HEK293T (cell line): Measurements from ENCODE around the gene POGZ.

ENCODE experiments used
- CTCF ChIA-PET: fragments of 350-600 bp; formaldehyde crosslinking; extraction: SDS; loops from one replicate; lab custom pipeline; 2021; ENCODE audit warnings: antibody characterized with exemption, inconsistent platforms; lab: Yijun Ruan, JAX
- POLR2A ChIA-PET: fragments of 350-600 bp; formaldehyde crosslinking; extraction: SDS; loops from one replicate; lab custom pipeline; 2020; ENCODE audit warnings: antibody characterized with exemption, inconsistent platforms; lab: Yijun Ruan, JAX
- DNase-seq: peaks from one replicate; pipeline ENCODE4 v3.0.0; 2012; ENCODE audit warnings: mixed read lengths; ENCODE audit errors: extremely low spot score
- ARNT ChIP-seq: fragments of 450-650 bp; IDR thresholded peaks from 2 replicates; pipeline ENCODE4 v1.6.1; 2017; ENCODE audit warnings: mild to moderate bottlenecking
- BHLHE40 ChIP-seq: fragments of 450-650 bp; IDR thresholded peaks from 2 replicates; pipeline ENCODE4 v1.6.1; 2016; ENCODE audit warnings: mild to moderate bottlenecking, moderate library complexity, borderline replicate concordance
- CTBP1 ChIP-seq: fragments of 450-650 bp; IDR thresholded peaks from 2 replicates; pipeline ENCODE4 v1.6.1; 2016; ENCODE audit warnings: borderline replicate concordance
- ELF4 ChIP-seq: fragments of 450-650 bp; IDR thresholded peaks from 2 replicates; pipeline ENCODE4 v1.6.1; 2017; ENCODE audit warnings: antibody characterized with exemption
- FOXA1 ChIP-seq: fragments of 450-650 bp; IDR thresholded peaks from 2 replicates; pipeline ENCODE4 v1.6.1; 2016; ENCODE audit warnings: mild to moderate bottlenecking
- FOXK2 ChIP-seq: fragments of 450-650 bp; IDR thresholded peaks from 2 replicates; pipeline ENCODE4 v1.6.1; 2016; ENCODE audit warnings: mild to moderate bottlenecking
- FOXM1 ChIP-seq: fragments of 450-650 bp; IDR thresholded peaks from 2 replicates; pipeline ENCODE4 v1.6.1; 2017; ENCODE audit warnings: mild to moderate bottlenecking, borderline replicate concordance
- HDGF ChIP-seq: fragments of 450-650 bp; IDR thresholded peaks from 2 replicates; pipeline ENCODE4 v1.6.1; 2017; ENCODE audit warnings: antibody characterized with exemption, borderline replicate concordance
- L3MBTL2 ChIP-seq: fragments of 450-650 bp; conservative IDR thresholded peaks from 2 replicates; pipeline ENCODE4 v1.6.1; 2016; ENCODE audit warnings: mild to moderate bottlenecking
- LEF1 ChIP-seq: fragments of 450-650 bp; IDR thresholded peaks from 2 replicates; pipeline ENCODE4 v1.6.1; 2017; ENCODE audit warnings: mild to moderate bottlenecking, borderline replicate concordance
- NFRKB ChIP-seq: fragments of 450-650 bp; IDR thresholded peaks from 2 replicates; pipeline ENCODE4 v1.6.1; 2016; ENCODE audit warnings: mild to moderate bottlenecking, moderate library complexity
- PKNOX1 ChIP-seq: fragments of 450-650 bp; IDR thresholded peaks from 2 replicates; pipeline ENCODE4 v1.6.1; 2016
- SP1 ChIP-seq: fragments of 450-650 bp; IDR thresholded peaks from 2 replicates; pipeline ENCODE4 v1.6.1; 2017
- SUZ12 ChIP-seq: fragments of 450-650 bp; IDR thresholded peaks from 2 replicates; pipeline ENCODE4 v1.6.1; 2016; ENCODE audit warnings: mild to moderate bottlenecking
- TARDBP ChIP-seq: fragments of 450-650 bp; IDR thresholded peaks from 2 replicates; pipeline ENCODE4 v1.6.1; 2016
- ZNF384 ChIP-seq: fragments of 450-650 bp; IDR thresholded peaks from 2 replicates; pipeline ENCODE4 v1.6.1; 2016

POGZ gene

GRCh38 chr1:151492120-151492519 lies 32.8 kb upstream of the POGZ start:
- POLR2A ChIA-PET: interaction anchor here (0.6 to 4.2 kb wide), 2 partner anchors 18 to 132 kb away, joined by 5 to 22 read pairs; partner anchors contain the start of gene CGN
- CTCF ChIA-PET: no interaction called here
- DNase-seq: no peak
- TF ChIP-seq SP1: no peak

- TF ChIP-seq CTBP1: no peak
- ChIA-PET CTCF (interaction anchor here (0.7 kb wide), 1 partner anchor 204 kb away, joined by 4 read pairs; no protein-coding TSS in a partner anchor), POLR2A (interaction anchor here (0.6 to 4.2 kb wide), 2 partner anchors 19 to 132 kb away, joined by 5 to 22 read pairs; partner anchors contain the start of gene CGN)
- DNase-seq: no peak
Observed at GRCh38 chr1:151491641-151492040, 32.3 kb upstream of the POGZ start.

- no peak for TF ChIP-seq CTBP1
- no peak for TF ChIP-seq ELF4
- TF ChIP-seq FOXA1: no peak
- no peak for TF ChIP-seq NFRKB
- TF ChIP-seq ZNF384: no peak
- no peak for TF ChIP-seq HDGF
- no peak for TF ChIP-seq SP1
- no peak for TF ChIP-seq PKNOX1
- no peak for TF ChIP-seq FOXK2
- TF ChIP-seq LEF1: no peak
- no peak for TF ChIP-seq L3MBTL2
- TF ChIP-seq SUZ12: no peak
- no peak for TF ChIP-seq BHLHE40
- CTCF ChIA-PET: no interaction called here
- no peak for DNase-seq
- POLR2A ChIA-PET: no interaction called here
Observed at GRCh38 chr1:151486557-151486956, 27.3 kb upstream of the POGZ start.

GRCh38 chr1:151485685-151486255 lies 26.5 kb upstream of the POGZ start:
- TF ChIP-seq FOXA1 (no peak), ZNF384 (no peak)
- ChIA-PET POLR2A (interaction anchor here (0.7 to 1.2 kb wide), 4 partner anchors 9 to 296 kb away, joined by 3 to 7 read pairs (median 3); partner anchors contain the start of genes CGN and VPS72), CTCF (interaction anchor here (1.5 kb wide), 1 partner anchor 11 kb away, joined by 5 read pairs; no protein-coding TSS in a partner anchor)
- DNase-seq: no peak

- TF ChIP-seq SUZ12: no peak
- no peak for TF ChIP-seq CTBP1
- no peak for TF ChIP-seq FOXM1
- TF ChIP-seq ARNT: no peak
- TF ChIP-seq ZNF384: no peak
- no peak for TF ChIP-seq SP1
- TF ChIP-seq LEF1: no peak
- no peak for TF ChIP-seq L3MBTL2
- ChIA-PET POLR2A (no interaction called here), CTCF (no interaction called here)
- no peak for DNase-seq
Observed at GRCh38 chr1:151482017-151482416, 22.7 kb upstream of the POGZ start.

- no peak for DNase-seq
- ChIA-PET POLR2A (interaction anchor here (1.0 kb wide), 1 partner anchor 32 kb away, joined by 3 read pairs; the partner anchor contains the start of gene CGN), CTCF (interaction anchor here (0.8 kb wide), 1 partner anchor 10 kb away, joined by 3 read pairs; no protein-coding TSS in a partner anchor)
- no peak for TF ChIP-seq TARDBP
- no peak for TF ChIP-seq ARNT
- no peak for TF ChIP-seq CTBP1
- TF ChIP-seq BHLHE40: no peak
- TF ChIP-seq ELF4: no peak
- TF ChIP-seq SUZ12: no peak
- no peak for TF ChIP-seq ZNF384
Observed at GRCh38 chr1:151479462-151479861, 20.2 kb upstream of the POGZ start.

- POLR2A ChIA-PET: interaction anchor here (0.5 to 1.0 kb wide), 2 partner anchors 32 to 34 kb away, joined by 3 read pairs; partner anchors contain the start of gene CGN
- CTCF ChIA-PET: interaction anchor here (0.8 to 1.2 kb wide), 2 partner anchors 10 to 14 kb away, joined by 3 read pairs; no protein-coding TSS in a partner anchor
- DNase-seq: no peak
- no peak for TF ChIP-seq NFRKB
- no peak for TF ChIP-seq FOXA1
- TF ChIP-seq HDGF: no peak
- TF ChIP-seq SP1: no peak
- no peak for TF ChIP-seq LEF1
Observed at GRCh38 chr1:151478923-151479322, 19.6 kb upstream of the POGZ start.

GRCh38 chr1:151478140-151478812 lies 19.0 kb upstream of the POGZ start:
- CTCF ChIA-PET: interaction anchor here (1.2 kb wide), 1 partner anchor 13 kb away, joined by 3 read pairs; no protein-coding TSS in a partner anchor
- POLR2A ChIA-PET: interaction anchor here (0.5 to 1.0 kb wide), 3 partner anchors 19 to 33 kb away, joined by 3 read pairs; partner anchors contain the start of genes CGN and POGZ

More at GRCh38 chr1:151478140-151478812, 19.0 kb upstream of the POGZ start:
- DNase-seq: no peak
- no peak for TF ChIP-seq TARDBP
- TF ChIP-seq SUZ12: no peak
- no peak for TF ChIP-seq HDGF
- no peak for TF ChIP-seq CTBP1
- TF ChIP-seq FOXK2: no peak
- no peak for TF ChIP-seq FOXM1
- TF ChIP-seq FOXA1: no peak
- no peak for TF ChIP-seq ELF4
- TF ChIP-seq ARNT: no peak
- TF ChIP-seq NFRKB: no peak
- no peak for TF ChIP-seq ZNF384
- TF ChIP-seq L3MBTL2: no peak
- no peak for TF ChIP-seq PKNOX1
- TF ChIP-seq SP1: no peak
